CD8-positive, alpha-beta memory T cell (primary cell): ENCODE measurements around the gene EGFL7. TPM values are rescaled to one million over a fixed set of nuclear protein-coding genes. Genes with fewer than 3 reads are reported as not detected.

ENCODE experiments used
- CTCF ChIA-PET: fragments of 350-600 bp; sonication (Branson Sonifier 250); formaldehyde crosslinking; loops from one replicate; lab custom pipeline; 2021; ENCODE audit warnings: antibody characterized with exemption; lab: Charles Lee
- POLR2A ChIA-PET: fragments of 350-600 bp; sonication (Branson Sonifier 250); formaldehyde crosslinking; loops from one replicate; lab custom pipeline; 2021; ENCODE audit warnings: antibody characterized with exemption; lab: Charles Lee
- DNase-seq, 5 donors: peaks; one replicate each; pipeline versions ENCODE4 v3.0.0 to v3.0.0-alpha.2; 2020 to 2022; ENCODE audit warnings: mixed read lengths in 1 of 5
- H3K27ac ChIP-seq: one replicate; pipeline ENCODE4 v1.7.0; 2013; ENCODE audit warnings: low read depth, mild to moderate bottlenecking, low read length, moderate library complexity
- H3K27me3 ChIP-seq: 2 replicates; pipeline ENCODE4 v1.7.0; 2013; ENCODE audit warnings: low read length, mild to moderate bottlenecking; ENCODE audit not compliant: insufficient read depth, poor library complexity, severe bottlenecking
- H3K36me3 ChIP-seq: 2 replicates; pipeline ENCODE4 v1.7.0; 2013; ENCODE audit warnings: mild to moderate bottlenecking, low read length, moderate library complexity; ENCODE audit not compliant: insufficient read depth
- H3K4me1 ChIP-seq: 2 replicates; pipeline ENCODE4 v1.7.0; 2013; ENCODE audit warnings: mild to moderate bottlenecking, low read length, moderate library complexity; ENCODE audit not compliant: insufficient read depth
- H3K4me3 ChIP-seq: 2 replicates; pipeline ENCODE4 v1.7.0; 2013; ENCODE audit warnings: mild to moderate bottlenecking, low read length
- H3K9me3 ChIP-seq: 2 replicates; pipeline ENCODE4 v1.7.0; 2013; ENCODE audit warnings: mild to moderate bottlenecking, low read length
- H3K27ac Mint-ChIP-seq, 8 donors: one replicate each; pipeline ENCODE4 v1.8.0; 2020 to 2021; ENCODE audit warnings: mixed read lengths in 8 of 8, mild to moderate bottlenecking in 6 of 8, inconsistent platforms in 3 of 8, moderate library complexity in 3 of 8
- H3K27me3 Mint-ChIP-seq, 2 donors: one replicate each; pipeline ENCODE4 v1.8.0; 2020 to 2021; ENCODE audit warnings: mixed read lengths in 2 of 2, mild to moderate bottlenecking in 1 of 2, moderate library complexity in 1 of 2
- H3K36me3 Mint-ChIP-seq, 3 donors: one replicate each; pipeline ENCODE4 v1.8.0; 2020 to 2021; ENCODE audit warnings: mixed read lengths in 3 of 3, inconsistent platforms in 1 of 3, mild to moderate bottlenecking in 1 of 3
- H3K4me1 Mint-ChIP-seq, 3 donors: one replicate each; pipeline ENCODE4 v1.8.0; 2020 to 2021; ENCODE audit warnings: mixed read lengths in 3 of 3, inconsistent platforms in 1 of 3, mild to moderate bottlenecking in 1 of 3
- H3K4me3 Mint-ChIP-seq, 7 donors: one replicate each; pipeline ENCODE4 v1.8.0; 2020 to 2021; ENCODE audit warnings: mixed read lengths in 7 of 7, mild to moderate bottlenecking in 6 of 7, moderate library complexity in 4 of 7, inconsistent platforms in 2 of 7
- H3K9me3 Mint-ChIP-seq, 5 donors: one replicate each; pipeline ENCODE4 v1.8.0; 2020 to 2022; ENCODE audit warnings: mixed read lengths in 5 of 5, mild to moderate bottlenecking in 3 of 5, moderate library complexity in 2 of 5, inconsistent platforms in 1 of 5
- polyA plus RNA-seq: library from polyadenylated mRNA; unstranded; fragments of 300-500 nt; fragmentation: Illumina TruSeq; gene quantifications from one replicate; pipeline ENCODE4 v1.2.3, GENCODE V29; 2021
- total RNA-seq, 2 experiments: library from RNA; stranded (reverse); gene quantifications; one replicate each; pipeline ENCODE4 v1.2.3, GENCODE V29; 2021

The EGFL7 gene
- total and polyA plus RNA-seq, 3 experiments from 2014 or later, result 0.40 to 0.95 (median 0.61) TPM

- Histone ChIP-seq H3K27ac (no peak overlapping the region), H3K9me3 (no peaks in the 10 kb centered on the region), H3K4me1 (peaks cover 11% of the 10 kb centered on the region), H3K4me3 (no peak overlapping the region), H3K27me3 (no peaks in the 10 kb centered on the region), H3K36me3 (no peaks in the 10 kb centered on the region)
- Mint-ChIP-seq H3K36me3 (no peaks in the 10 kb centered on the region), H3K27ac (no peak overlapping the region), H3K4me1 (peaks cover 0 to 8% (median 2%) of the 10 kb centered on the region in 3 donors), H3K4me3 (peak overlapping the region in 3 of 7 donors; percentile 26 to 62 (median 44)), H3K27me3 (no peaks in the 10 kb centered on the region), H3K9me3 (no peaks in the 10 kb centered on the region)
- DNase-seq, result no peak
- CTCF ChIA-PET, result no interaction called here
- POLR2A ChIA-PET, result no interaction called here
These were observed 22.5 kb downstream of the EGFL7 start for GRCh38 chr9:136685216-136685615.

GRCh38 chr9:136685790-136686533, 23.2 kb downstream of the EGFL7 start:
- Mint-ChIP-seq H3K9me3 (no peaks in the 10 kb centered on the region), H3K4me3 (peak overlapping the region; percentile 62 to 92 (median 81)), H3K27ac (peak overlapping the region in 2 of 8 donors; percentile 12 to 78), H3K27me3 (no peaks in the 10 kb centered on the region), H3K4me1 (peaks cover 0 to 8% (median 2%) of the 10 kb centered on the region in 3 donors), H3K36me3 (no peaks in the 10 kb centered on the region)
- Histone ChIP-seq H3K4me3 (peak overlapping the region; percentile 37), H3K9me3 (no peaks in the 10 kb centered on the region), H3K27ac (peak overlapping the region; percentile 65), H3K27me3 (no peaks in the 10 kb centered on the region), H3K36me3 (no peaks in the 10 kb centered on the region), H3K4me1 (peaks cover 11% of the 10 kb centered on the region)
- DNase-seq, result no peak
- ChIA-PET POLR2A (no interaction called here), CTCF (interaction anchor here (1.0 kb wide), 1 partner anchor 14 kb away, joined by 4 read pairs; no protein-coding TSS in a partner anchor)

- Histone ChIP-seq H3K9me3 (no peaks in the 10 kb centered on the region), H3K27ac (peak overlapping the region; percentile 65), H3K4me1 (peaks cover 11% of the 10 kb centered on the region), H3K36me3 (no peaks in the 10 kb centered on the region), H3K27me3 (no peaks in the 10 kb centered on the region), H3K4me3 (peak overlapping the region; percentile 37)
- no peak for DNase-seq
- H3K36me3 Mint-ChIP-seq, result no peaks in the 10 kb centered on the region
- H3K27ac Mint-ChIP-seq, result peak overlapping the region in 1 of 8 donors; percentile 78
- POLR2A ChIA-PET, result interaction anchor here (1.1 kb wide), 1 partner anchor 43 kb away, joined by 3 read pairs; no protein-coding TSS in a partner anchor
- CTCF ChIA-PET, result interaction anchor here (1.0 kb wide), 1 partner anchor 15 kb away, joined by 4 read pairs; no protein-coding TSS in a partner anchor
- peak overlapping the region; percentile 62 to 92 (median 81) for H3K4me3 Mint-ChIP-seq
- H3K9me3 Mint-ChIP-seq, result no peaks in the 10 kb centered on the region
- no peaks in the 10 kb centered on the region for H3K27me3 Mint-ChIP-seq
- H3K4me1 Mint-ChIP-seq, result peaks cover 0 to 8% (median 2%) of the 10 kb centered on the region in 3 donors
These were observed 23.7 kb downstream of the EGFL7 start for GRCh38 chr9:136686534-136686793.

- Mint-ChIP-seq H3K9me3 (no peaks in the 10 kb centered on the region), H3K4me1 (peaks cover 0 to 8% (median 2%) of the 10 kb centered on the region in 3 donors), H3K27ac (peak within 1 kb of the TSS in 2 of 8 donors; percentile 12 to 78), H3K36me3 (no peaks in the 10 kb centered on the region), H3K27me3 (no peaks in the 10 kb centered on the region), H3K4me3 (peak within 1 kb of the TSS; percentile 74 to 92 (median 81))
- POLR2A ChIA-PET, result interaction anchor here (1.0 to 1.1 kb wide), 2 partner anchors 39 to 43 kb away, joined by 3 read pairs; no protein-coding TSS in a partner anchor
- H3K27me3 ChIP-seq, result no peaks in the 10 kb centered on the region
- H3K27ac ChIP-seq, result peak within 1 kb of the TSS; percentile 65
- CTCF ChIA-PET, result interaction anchor here (1.0 kb wide), 1 partner anchor 15 kb away, joined by 4 read pairs; no protein-coding TSS in a partner anchor
- H3K36me3 ChIP-seq, result no peaks in the 10 kb centered on the region
- DNase-seq, result peak; percentile 31 to 64 (median 44)
- H3K9me3 ChIP-seq, result no peaks in the 10 kb centered on the region
- peaks cover 11% of the 10 kb centered on the region for H3K4me1 ChIP-seq
- H3K4me3 ChIP-seq, result peak within 1 kb of the TSS; percentile 37
These were observed 24.3 kb downstream of the EGFL7 start, which contains the start of gene AGPAT2 for GRCh38 chr9:136686794-136687711. TSS of gene AGPAT2 (minus strand) at chr9:136687457. CDS start at chr9:136687357, 100 bp downstream.

- Histone ChIP-seq H3K36me3 (no peaks in the 10 kb centered on the region), H3K9me3 (no peaks in the 10 kb centered on the region), H3K4me3 (no peak overlapping the region), H3K27me3 (no peaks in the 10 kb centered on the region), H3K4me1 (peaks cover 11% of the 10 kb centered on the region), H3K27ac (no peak overlapping the region)
- Mint-ChIP-seq H3K4me3 (peak overlapping the region; percentile 60 to 83 (median 65)), H3K36me3 (no peaks in the 10 kb centered on the region), H3K27ac (peak overlapping the region in 1 of 8 donors; percentile 42), H3K9me3 (no peaks in the 10 kb centered on the region), H3K27me3 (peaks cover 0 to under 1% of the 10 kb centered on the region in 2 donors), H3K4me1 (peaks cover 0 to 8% (median 2%) of the 10 kb centered on the region in 3 donors)
- CTCF ChIA-PET, result no interaction called here
- no peak for DNase-seq
- POLR2A ChIA-PET, result interaction anchor here (1.0 to 1.1 kb wide), 2 partner anchors 39 to 42 kb away, joined by 3 read pairs; no protein-coding TSS in a partner anchor
These were observed 25.1 kb downstream of the EGFL7 start for GRCh38 chr9:136687721-136688223.

GRCh38 chr9:136688274-136689107, 25.8 kb downstream of the EGFL7 start:
- no peak for DNase-seq
- ChIA-PET CTCF (no interaction called here), POLR2A (no interaction called here)
- H3K36me3 ChIP-seq, result no peaks in the 10 kb centered on the region
- H3K27me3 ChIP-seq, result no peaks in the 10 kb centered on the region
- H3K4me3 Mint-ChIP-seq, result peak overlapping the region; percentile 65 to 83 (median 73)
- H3K27ac ChIP-seq, result no peak overlapping the region
- no peaks in the 10 kb centered on the region for H3K36me3 Mint-ChIP-seq
- H3K9me3 Mint-ChIP-seq, result no peaks in the 10 kb centered on the region
- H3K27me3 Mint-ChIP-seq, result peaks cover 0 to 8% of the 10 kb centered on the region in 2 donors
- H3K4me3 ChIP-seq, result no peak overlapping the region
- H3K27ac Mint-ChIP-seq, result peak overlapping the region in 2 of 8 donors; percentile 24 to 42
- H3K9me3 ChIP-seq, result no peaks in the 10 kb centered on the region
- peaks cover 11% of the 10 kb centered on the region for H3K4me1 ChIP-seq
- H3K4me1 Mint-ChIP-seq, result peaks cover 0 to 8% (median 2%) of the 10 kb centered on the region in 3 donors

- Mint-ChIP-seq H3K9me3 (no peaks in the 10 kb centered on the region), H3K4me3 (peak overlapping the region in 6 of 7 donors; percentile 67 to 78 (median 74)), H3K27me3 (peaks cover 0 to 8% of the 10 kb centered on the region in 2 donors), H3K4me1 (peaks cover 0 to 8% (median 2%) of the 10 kb centered on the region in 3 donors), H3K36me3 (no peaks in the 10 kb centered on the region), H3K27ac (peak overlapping the region in 1 of 8 donors; percentile 29)
- H3K9me3 ChIP-seq, result no peaks in the 10 kb centered on the region
- no peak overlapping the region for H3K27ac ChIP-seq
- H3K4me1 ChIP-seq, result peaks cover 11% of the 10 kb centered on the region
- no peak for DNase-seq
- POLR2A ChIA-PET, result no interaction called here
- CTCF ChIA-PET, result interaction anchor here (1.1 kb wide), 1 partner anchor 204 kb away, joined by 3 read pairs; no protein-coding TSS in a partner anchor
- no peaks in the 10 kb centered on the region for H3K36me3 ChIP-seq
- no peak overlapping the region for H3K4me3 ChIP-seq
- H3K27me3 ChIP-seq, result no peaks in the 10 kb centered on the region
These were observed 26.4 kb downstream of the EGFL7 start for GRCh38 chr9:136689108-136689460.
